MM.1S (cell line): Measurements from ENCODE around the gene CD52.

ENCODE experiments used
- DNase-seq: peaks from one replicate; pipeline ENCODE4 v3.0.0-alpha.2; 2015
- H2AFZ ChIP-seq: fragments of 300-600 bp; sonication (generic); 2 replicates; pipeline ENCODE4 v1.6.0; 2016; ENCODE audit warnings: antibody characterized with exemption, low read length
- H3F3A ChIP-seq: fragments of 300-600 bp; sonication (generic); 2 replicates; pipeline ENCODE4 v1.6.1; 2016; ENCODE audit warnings: mild to moderate bottlenecking, antibody characterized with exemption, low read length, moderate library complexity, mixed read lengths; ENCODE audit not compliant: insufficient read depth
- H3K27ac ChIP-seq: fragments of 300-600 bp; sonication (generic); 2 replicates; pipeline ENCODE4 v1.5.1; 2016; ENCODE audit warnings: mild to moderate bottlenecking, low read length
- H3K27me3 ChIP-seq: fragments of 300-600 bp; sonication (generic); replicated peaks from 2 replicates; pipeline ENCODE4 v1.6.0; 2016; ENCODE audit warnings: low read length; ENCODE audit not compliant: insufficient read depth
- H3K36me3 ChIP-seq: fragments of 300-600 bp; sonication (generic); replicated peaks from 2 replicates; pipeline ENCODE4 v1.6.1; 2016; ENCODE audit warnings: mild to moderate bottlenecking, low read length, mixed read lengths; ENCODE audit not compliant: insufficient read depth
- H3K4me1 ChIP-seq: fragments of 300-600 bp; sonication (generic); 2 replicates; pipeline ENCODE4 v1.6.1; 2016; ENCODE audit warnings: low read length, mixed read lengths
- H3K4me2 ChIP-seq: fragments of 300-600 bp; sonication (generic); 2 replicates; pipeline ENCODE4 v1.6.0; 2016; ENCODE audit warnings: low read depth, low read length
- H3K4me3 ChIP-seq: fragments of 300-600 bp; sonication (generic); 2 replicates; pipeline ENCODE4 v1.5.1; 2016; ENCODE audit warnings: low read length, mixed read lengths
- H3K79me2 ChIP-seq: fragments of 300-600 bp; sonication (generic); 2 replicates; pipeline ENCODE4 v1.6.1; 2016; ENCODE audit warnings: mixed run types, low read length, mixed read lengths
- H3K9ac ChIP-seq: fragments of 300-600 bp; sonication (generic); 2 replicates; pipeline ENCODE4 v1.6.1; 2016; ENCODE audit warnings: low read length, mixed read lengths
- H3K9me2 ChIP-seq: fragments of 300-600 bp; sonication (generic); replicated peaks from 2 replicates; pipeline ENCODE4 v1.6.1; 2016; ENCODE audit warnings: mild to moderate bottlenecking, low read length, mixed read lengths; ENCODE audit not compliant: insufficient read depth
- H3K9me3 ChIP-seq: fragments of 300-600 bp; sonication (generic); replicated peaks from 2 replicates; pipeline ENCODE4 v1.6.1; 2016; ENCODE audit warnings: mild to moderate bottlenecking, low read length, mixed read lengths; ENCODE audit not compliant: insufficient read depth
- H4K20me1 ChIP-seq: fragments of 300-600 bp; sonication (generic); 2 replicates; pipeline ENCODE4 v1.6.1; 2016; ENCODE audit warnings: mild to moderate bottlenecking, low read length, moderate library complexity, mixed read lengths; ENCODE audit not compliant: insufficient read depth
- CTCF ChIP-seq: fragments of 300-600 bp; sonication (generic); IDR thresholded peaks from 2 replicates; pipeline ENCODE4 v1.5.1; 2016; ENCODE audit warnings: antibody characterized with exemption, low read length, mixed read lengths
- EZH2 ChIP-seq: fragments of 300-600 bp; sonication (generic); optimal IDR thresholded peaks from 2 replicates; pipeline ENCODE3; 2017; ENCODE audit warnings: low read depth, mild to moderate bottlenecking, antibody characterized with exemption, low read length, mixed read lengths
- EZH2phosphoT487 ChIP-seq: fragments of 300-600 bp; sonication (generic); IDR thresholded peaks from 2 replicates; pipeline ENCODE4 v1.6.1; 2018; ENCODE audit warnings: antibody characterized with exemption, low read length

The CD52 gene

DNA sequence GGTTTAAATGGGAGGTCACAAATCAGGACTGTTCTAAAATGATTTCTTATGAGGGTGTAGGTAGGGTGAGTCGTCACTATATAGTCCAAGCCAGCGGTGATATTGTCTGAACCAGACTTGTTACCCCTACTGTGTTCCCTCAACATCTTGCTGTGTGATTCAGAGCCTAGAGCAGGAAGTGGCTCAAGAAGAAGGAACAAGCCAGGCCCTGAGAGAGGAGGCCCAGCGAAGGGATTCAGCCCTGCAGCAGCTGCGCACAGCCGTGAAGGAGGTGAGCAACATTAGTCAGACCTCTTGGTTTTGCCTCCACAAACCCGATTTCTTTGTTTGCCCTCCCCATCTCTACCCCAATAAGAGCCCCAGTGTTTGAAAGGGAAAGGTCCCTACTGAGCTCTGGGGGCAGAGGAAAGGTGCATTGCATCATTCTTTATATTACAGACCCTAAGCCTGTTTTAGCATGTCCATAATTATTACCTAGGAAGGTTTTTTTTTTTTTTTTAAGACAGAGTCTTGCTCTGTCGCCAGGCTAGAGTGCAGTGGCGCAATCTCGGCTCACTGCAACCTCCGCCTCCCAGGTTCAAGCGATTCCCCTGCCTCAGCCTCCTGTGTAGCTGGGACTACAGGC, 42.8 kb upstream of the CD52 start:
- no peak for DNase-seq
- Histone ChIP-seq H3K9ac (no peak overlapping the region), H3K4me1 (peaks cover 16% of the 10 kb centered on the region), H3K9me2 (no peaks in the 10 kb centered on the region), H3K9me3 (no peaks in the 10 kb centered on the region), H3F3A (peaks cover 23% of the 10 kb centered on the region), H3K79me2 (peaks cover 6% of the 10 kb centered on the region), H3K4me2 (no peak overlapping the region), H3K4me3 (no peak overlapping the region), H3K36me3 (peaks cover 14% of the 10 kb centered on the region), H4K20me1 (no peaks in the 10 kb centered on the region), H3K27ac (no peak overlapping the region), H3K27me3 (no peaks in the 10 kb centered on the region), H2AFZ (no peak overlapping the region)
- TF ChIP-seq EZH2 (no peak), EZH2phosphoT487 (no peak), CTCF (no peak)

- H3K27ac ChIP-seq, result peak overlapping the region; percentile 16; the same call in 1 of the 2 replicates
- no peak overlapping the region for H3K4me2 ChIP-seq
- peaks cover 23% of the 10 kb centered on the region for H3F3A ChIP-seq
- H4K20me1 ChIP-seq, result no peaks in the 10 kb centered on the region
- H3K4me3 ChIP-seq, result no peak overlapping the region
- H3K36me3 ChIP-seq, result peaks cover 14% of the 10 kb centered on the region
- H3K9ac ChIP-seq, result no peak overlapping the region
- TF ChIP-seq CTCF (peak; percentile 84), EZH2 (no peak)
- peak; percentile 74 for DNase-seq
- H3K27me3 ChIP-seq, result no peaks in the 10 kb centered on the region
- H3K9me3 ChIP-seq, result no peaks in the 10 kb centered on the region
- no peaks in the 10 kb centered on the region for H3K9me2 ChIP-seq
- H3K79me2 ChIP-seq, result peaks cover 15% of the 10 kb centered on the region
- H2AFZ ChIP-seq, result no peak overlapping the region
- H3K4me1 ChIP-seq, result peaks cover 16% of the 10 kb centered on the region
Measured at GRCh38 chr1:26275580-26276431, 42.0 kb upstream of the CD52 start.

DNA sequence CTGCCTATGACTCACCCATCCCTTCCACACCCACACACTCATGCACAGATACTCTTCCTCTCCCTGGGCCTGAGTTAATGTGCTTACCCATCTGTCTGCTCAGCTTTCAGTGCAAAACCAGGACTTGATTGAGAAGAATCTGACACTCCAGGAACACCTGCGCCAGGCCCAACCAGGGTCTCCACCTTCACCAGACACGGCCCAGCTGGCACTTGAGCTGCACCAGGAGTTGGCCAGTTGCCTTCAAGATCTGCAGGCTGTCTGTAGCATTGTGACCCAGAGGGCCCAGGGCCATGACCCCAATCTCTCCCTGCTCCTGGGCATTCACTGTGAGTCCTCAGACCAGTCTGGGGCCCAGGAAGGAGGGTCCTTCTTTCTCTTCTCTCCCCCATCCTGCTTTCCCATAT, 41.3 kb upstream of the CD52 start:
- no peaks in the 10 kb centered on the region for H4K20me1 ChIP-seq
- peaks cover 23% of the 10 kb centered on the region for H3F3A ChIP-seq
- H2AFZ ChIP-seq, result no peak overlapping the region
- no peaks in the 10 kb centered on the region for H3K9me3 ChIP-seq
- no peaks in the 10 kb centered on the region for H3K27me3 ChIP-seq
- no peak for DNase-seq
- TF ChIP-seq EZH2 (no peak), CTCF (no peak), EZH2phosphoT487 (no peak)
- H3K36me3 ChIP-seq, result peaks cover 14% of the 10 kb centered on the region
- no peak overlapping the region for H3K4me2 ChIP-seq
- H3K4me3 ChIP-seq, result no peak overlapping the region
- no peak overlapping the region for H3K9ac ChIP-seq
- H3K4me1 ChIP-seq, result peaks cover 16% of the 10 kb centered on the region
- H3K9me2 ChIP-seq, result no peaks in the 10 kb centered on the region
- no peak overlapping the region for H3K27ac ChIP-seq
- peaks cover 21% of the 10 kb centered on the region for H3K79me2 ChIP-seq
